GM23338 (cell line): ENCODE measurements around the gene CD99L2. TPM values are rescaled to one million over a fixed set of nuclear protein-coding genes. Genes with fewer than 3 reads are reported as not detected.

Experiments
- ATAC-seq: fragments of 200-7000 bp; cut with Tn5 transposase; 3 replicates; pipeline ENCODE4 v1.9.1; 2020
- DNase-seq: peaks from one replicate; pipeline ENCODE4 v3.0.0-alpha.2; 2015; ENCODE audit warnings: low spot score
- H2AFZ ChIP-seq: fragments of 200-600 bp; sonication (generic); 2 replicates; pipeline ENCODE4 v1.8.0; 2016; ENCODE audit warnings: antibody characterized with exemption, mild to moderate bottlenecking, moderate library complexity
- H3F3A ChIP-seq: fragments of 200-600 bp; sonication (generic); replicated peaks from 2 replicates; pipeline ENCODE4 v1.8.0; 2017; ENCODE audit warnings: antibody characterized with exemption, mixed run types, low read depth
- H3K27ac ChIP-seq: fragments of 200-600 bp; sonication (generic); 2 replicates; pipeline ENCODE4 v1.6.1; 2016; ENCODE audit warnings: low read depth
- H3K27me3 ChIP-seq: fragments of 200-600 bp; sonication (generic); 2 replicates; pipeline ENCODE4 v1.8.0; 2016; ENCODE audit warnings: mild to moderate bottlenecking, mixed run types, moderate library complexity; ENCODE audit not compliant: insufficient read depth
- H3K36me3 ChIP-seq: fragments of 200-600 bp; sonication (generic); 2 replicates; pipeline ENCODE4 v1.8.0; 2016; ENCODE audit warnings: mild to moderate bottlenecking; ENCODE audit not compliant: insufficient read depth
- H3K4me1 ChIP-seq: fragments of 200-600 bp; sonication (generic); 2 replicates; pipeline ENCODE4 v1.8.0; 2016; ENCODE audit warnings: mild to moderate bottlenecking, moderate library complexity; ENCODE audit not compliant: insufficient read depth
- H3K4me2 ChIP-seq: fragments of 200-600 bp; sonication (generic); 2 replicates; pipeline ENCODE4 v1.7.1; 2017; ENCODE audit warnings: mixed run types
- H3K4me3 ChIP-seq: fragments of 200-600 bp; sonication (generic); 2 replicates; pipeline ENCODE4 v1.6.1; 2016; ENCODE audit warnings: mixed run types
- H3K79me2 ChIP-seq: fragments of 200-600 bp; sonication (generic); replicated peaks from 2 replicates; pipeline ENCODE4 v1.8.0; 2017; ENCODE audit warnings: mild to moderate bottlenecking; ENCODE audit not compliant: insufficient read depth
- H3K9me2 ChIP-seq: fragments of 200-600 bp; sonication (generic); 2 replicates; pipeline ENCODE4 v1.8.0; 2017; ENCODE audit not compliant: insufficient read depth
- H4K20me1 ChIP-seq: fragments of 200-600 bp; sonication (generic); replicated peaks from 2 replicates; pipeline ENCODE4 v1.8.0; 2017; ENCODE audit warnings: mild to moderate bottlenecking; ENCODE audit not compliant: insufficient read depth
- H3K27ac Mint-ChIP-seq: 2 replicates; pipeline ENCODE4 v1.8.0; 2020; ENCODE audit warnings: inconsistent platforms, mild to moderate bottlenecking, moderate library complexity, mixed read lengths
- H3K27me3 Mint-ChIP-seq: 3 replicates; pipeline ENCODE4 v1.8.0; 2022; ENCODE audit warnings: low read depth, mild to moderate bottlenecking, moderate library complexity, mixed read lengths, inconsistent platforms; ENCODE audit not compliant: insufficient read depth, poor library complexity
- H3K36me3 Mint-ChIP-seq: 3 replicates; pipeline ENCODE4 v1.8.0; 2021; ENCODE audit warnings: low read depth, mild to moderate bottlenecking, inconsistent platforms, moderate library complexity, mixed read lengths
- H3K4me1 Mint-ChIP-seq: 3 replicates; pipeline ENCODE4 v1.8.0; 2020; ENCODE audit warnings: mild to moderate bottlenecking, inconsistent platforms, mixed read lengths
- H3K4me3 Mint-ChIP-seq: 3 replicates; pipeline ENCODE4 v1.8.0; 2021; ENCODE audit warnings: moderate library complexity, mild to moderate bottlenecking, inconsistent platforms, mixed read lengths
- H3K9me3 Mint-ChIP-seq: 3 replicates; pipeline ENCODE4 v1.8.0; 2020; ENCODE audit warnings: moderate library complexity, mild to moderate bottlenecking, inconsistent platforms, mixed read lengths
- CREB1 ChIP-seq: fragments of 250-450 bp; sonication (Bioruptor Pico); IDR thresholded peaks from 2 replicates; pipeline ENCODE4 v1.5.0; 2020; ENCODE audit warnings: low read depth, mild to moderate bottlenecking, moderate library complexity
- EZH2 ChIP-seq: fragments of 200-600 bp; sonication (generic); IDR thresholded peaks from one replicate; pipeline ENCODE4 v1.8.0; 2017; ENCODE audit warnings: antibody characterized with exemption, mild to moderate bottlenecking, low read depth; ENCODE audit not compliant: unreplicated experiment
- EZH2phosphoT487 ChIP-seq: fragments of 200-600 bp; sonication (generic); IDR thresholded peaks from one replicate; pipeline ENCODE4 v1.8.1; 2018; ENCODE audit warnings: antibody characterized with exemption; ENCODE audit not compliant: unreplicated experiment
- JUNB ChIP-seq: IDR thresholded peaks from one replicate; pipeline ENCODE4 v1.6.1; 2016; ENCODE audit warnings: antibody characterized with exemption; ENCODE audit not compliant: unreplicated experiment
- NANOG ChIP-seq: IDR thresholded peaks from 2 replicates; pipeline ENCODE4 v1.6.1; 2016; ENCODE audit warnings: antibody characterized with exemption, borderline replicate concordance
- POLR2AphosphoS5 ChIP-seq: IDR thresholded peaks from 2 replicates; pipeline ENCODE4 v1.6.1; 2016; ENCODE audit warnings: antibody characterized with exemption, low read depth
- STAT1 ChIP-seq: IDR thresholded peaks from one replicate; pipeline ENCODE4 v1.6.1; 2016; ENCODE audit warnings: antibody characterized with exemption; ENCODE audit not compliant: unreplicated experiment
- ZNF114 ChIP-seq: fragments of 250-450 bp; sonication (Bioruptor Pico); IDR thresholded peaks from 2 replicates; pipeline ENCODE4 v1.5.0; 2020; ENCODE audit warnings: mild to moderate bottlenecking, moderate library complexity
- ZNF331 ChIP-seq: fragments of 250-450 bp; sonication (Bioruptor Pico); IDR thresholded peaks from 2 replicates; pipeline ENCODE4 v1.5.0; 2020; ENCODE audit warnings: low read depth, mild to moderate bottlenecking, moderate library complexity
- polyA plus RNA-seq: library from polyadenylated mRNA; unstranded; fragments of >200 nt; fragmentation: Nextera tagmentation; extraction: Ambion mirVana; gene quantifications from 2 replicates; pipeline ENCODE4 v1.2.1, GENCODE V29; 2016
- total RNA-seq: library from RNA; depleted of rRNA; stranded (reverse); fragments of >200 nt; shearing (Covaris generic); gene quantifications from 2 replicates; pipeline ENCODE4 v1.2.3, GENCODE V29; 2014
- TF ChIP-seq, protein P1 (sequence below): IDR thresholded peaks from one replicate; pipeline ENCODE4 v1.6.1; 2018; ENCODE audit warnings: antibody characterized with exemption; ENCODE audit not compliant: unreplicated experiment
- TF ChIP-seq, protein P2 (sequence below), 2 experiments: fragments of 200-600 bp in 1 of 2; sonication (generic) in 1 of 2; conservative IDR thresholded peaks; 2 replicates each; pipeline versions ENCODE4 v1.5.1 to v1.6.1; 2016 to 2017; ENCODE audit warnings: antibody characterized with exemption in 2 of 2, low read depth in 2 of 2, mild to moderate bottlenecking in 2 of 2, moderate library complexity in 1 of 2
- TF ChIP-seq, protein P3 (sequence below): IDR thresholded peaks from 2 replicates; pipeline ENCODE4 v1.6.1; 2016; ENCODE audit warnings: antibody characterized with exemption
- TF ChIP-seq, protein P4 (sequence below): fragments of 250-450 bp; sonication (Bioruptor Pico); IDR thresholded peaks from 2 replicates; pipeline ENCODE4 v1.5.0; 2020; ENCODE audit warnings: mild to moderate bottlenecking, moderate library complexity

Gene CD99L2
- total and polyA plus RNA-seq, 2 experiments from 2014 or later, result 2.6 to 6.4 TPM

DNA sequence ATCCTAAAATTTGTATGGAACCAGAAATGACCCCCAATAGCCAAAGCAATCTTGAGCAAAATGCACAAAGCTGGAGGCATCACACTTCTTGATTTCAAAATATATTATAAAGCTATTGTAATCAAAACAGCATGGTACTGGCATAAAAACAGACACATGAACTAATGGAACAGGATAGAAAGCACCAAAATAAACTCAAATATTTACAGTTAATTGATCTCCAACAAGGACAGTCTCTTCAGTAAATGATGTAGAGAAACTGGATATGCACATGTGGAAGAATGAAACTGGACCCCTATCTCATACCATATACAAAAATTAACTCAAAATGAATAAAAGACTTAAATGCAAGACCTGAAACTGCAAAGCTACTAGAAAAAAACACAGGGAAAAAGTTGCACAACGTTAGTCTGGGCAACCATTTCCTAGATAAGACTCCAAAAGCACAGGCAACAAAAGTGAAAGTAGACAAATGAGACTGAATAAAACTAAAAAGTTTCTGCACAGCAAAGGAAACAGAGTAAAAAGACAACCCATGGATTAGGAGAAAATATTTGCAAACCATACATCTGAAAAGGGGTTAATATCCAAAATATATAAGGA is 64.9 kb downstream of the CD99L2 start:
- TF ChIP-seq NANOG (no peak), ZNF114 (no peak), POLR2AphosphoS5 (no peak), STAT1 (no peak), EZH2phosphoT487 (no peak), JUNB (no peak), CREB1 (CRISPR knock-in tag) (no peak), ZNF331 (CRISPR knock-in tag) (no peak), EZH2 (no peak)
- TF ChIP-seq, protein P1, sequence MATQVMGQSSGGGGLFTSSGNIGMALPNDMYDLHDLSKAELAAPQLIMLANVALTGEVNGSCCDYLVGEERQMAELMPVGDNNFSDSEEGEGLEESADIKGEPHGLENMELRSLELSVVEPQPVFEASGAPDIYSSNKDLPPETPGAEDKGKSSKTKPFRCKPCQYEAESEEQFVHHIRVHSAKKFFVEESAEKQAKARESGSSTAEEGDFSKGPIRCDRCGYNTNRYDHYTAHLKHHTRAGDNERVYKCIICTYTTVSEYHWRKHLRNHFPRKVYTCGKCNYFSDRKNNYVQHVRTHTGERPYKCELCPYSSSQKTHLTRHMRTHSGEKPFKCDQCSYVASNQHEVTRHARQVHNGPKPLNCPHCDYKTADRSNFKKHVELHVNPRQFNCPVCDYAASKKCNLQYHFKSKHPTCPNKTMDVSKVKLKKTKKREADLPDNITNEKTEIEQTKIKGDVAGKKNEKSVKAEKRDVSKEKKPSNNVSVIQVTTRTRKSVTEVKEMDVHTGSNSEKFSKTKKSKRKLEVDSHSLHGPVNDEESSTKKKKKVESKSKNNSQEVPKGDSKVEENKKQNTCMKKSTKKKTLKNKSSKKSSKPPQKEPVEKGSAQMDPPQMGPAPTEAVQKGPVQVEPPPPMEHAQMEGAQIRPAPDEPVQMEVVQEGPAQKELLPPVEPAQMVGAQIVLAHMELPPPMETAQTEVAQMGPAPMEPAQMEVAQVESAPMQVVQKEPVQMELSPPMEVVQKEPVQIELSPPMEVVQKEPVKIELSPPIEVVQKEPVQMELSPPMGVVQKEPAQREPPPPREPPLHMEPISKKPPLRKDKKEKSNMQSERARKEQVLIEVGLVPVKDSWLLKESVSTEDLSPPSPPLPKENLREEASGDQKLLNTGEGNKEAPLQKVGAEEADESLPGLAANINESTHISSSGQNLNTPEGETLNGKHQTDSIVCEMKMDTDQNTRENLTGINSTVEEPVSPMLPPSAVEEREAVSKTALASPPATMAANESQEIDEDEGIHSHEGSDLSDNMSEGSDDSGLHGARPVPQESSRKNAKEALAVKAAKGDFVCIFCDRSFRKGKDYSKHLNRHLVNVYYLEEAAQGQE, result no peak
- TF ChIP-seq, protein P2, sequence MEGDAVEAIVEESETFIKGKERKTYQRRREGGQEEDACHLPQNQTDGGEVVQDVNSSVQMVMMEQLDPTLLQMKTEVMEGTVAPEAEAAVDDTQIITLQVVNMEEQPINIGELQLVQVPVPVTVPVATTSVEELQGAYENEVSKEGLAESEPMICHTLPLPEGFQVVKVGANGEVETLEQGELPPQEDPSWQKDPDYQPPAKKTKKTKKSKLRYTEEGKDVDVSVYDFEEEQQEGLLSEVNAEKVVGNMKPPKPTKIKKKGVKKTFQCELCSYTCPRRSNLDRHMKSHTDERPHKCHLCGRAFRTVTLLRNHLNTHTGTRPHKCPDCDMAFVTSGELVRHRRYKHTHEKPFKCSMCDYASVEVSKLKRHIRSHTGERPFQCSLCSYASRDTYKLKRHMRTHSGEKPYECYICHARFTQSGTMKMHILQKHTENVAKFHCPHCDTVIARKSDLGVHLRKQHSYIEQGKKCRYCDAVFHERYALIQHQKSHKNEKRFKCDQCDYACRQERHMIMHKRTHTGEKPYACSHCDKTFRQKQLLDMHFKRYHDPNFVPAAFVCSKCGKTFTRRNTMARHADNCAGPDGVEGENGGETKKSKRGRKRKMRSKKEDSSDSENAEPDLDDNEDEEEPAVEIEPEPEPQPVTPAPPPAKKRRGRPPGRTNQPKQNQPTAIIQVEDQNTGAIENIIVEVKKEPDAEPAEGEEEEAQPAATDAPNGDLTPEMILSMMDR (conservative IDR thresholded peaks at IDR 0.05; ENCODE audit: low read depth in 2 of 2), result no peak
- TF ChIP-seq, protein P3, sequence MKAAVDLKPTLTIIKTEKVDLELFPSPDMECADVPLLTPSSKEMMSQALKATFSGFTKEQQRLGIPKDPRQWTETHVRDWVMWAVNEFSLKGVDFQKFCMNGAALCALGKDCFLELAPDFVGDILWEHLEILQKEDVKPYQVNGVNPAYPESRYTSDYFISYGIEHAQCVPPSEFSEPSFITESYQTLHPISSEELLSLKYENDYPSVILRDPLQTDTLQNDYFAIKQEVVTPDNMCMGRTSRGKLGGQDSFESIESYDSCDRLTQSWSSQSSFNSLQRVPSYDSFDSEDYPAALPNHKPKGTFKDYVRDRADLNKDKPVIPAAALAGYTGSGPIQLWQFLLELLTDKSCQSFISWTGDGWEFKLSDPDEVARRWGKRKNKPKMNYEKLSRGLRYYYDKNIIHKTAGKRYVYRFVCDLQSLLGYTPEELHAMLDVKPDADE, result no peak
- TF ChIP-seq, protein P4, sequence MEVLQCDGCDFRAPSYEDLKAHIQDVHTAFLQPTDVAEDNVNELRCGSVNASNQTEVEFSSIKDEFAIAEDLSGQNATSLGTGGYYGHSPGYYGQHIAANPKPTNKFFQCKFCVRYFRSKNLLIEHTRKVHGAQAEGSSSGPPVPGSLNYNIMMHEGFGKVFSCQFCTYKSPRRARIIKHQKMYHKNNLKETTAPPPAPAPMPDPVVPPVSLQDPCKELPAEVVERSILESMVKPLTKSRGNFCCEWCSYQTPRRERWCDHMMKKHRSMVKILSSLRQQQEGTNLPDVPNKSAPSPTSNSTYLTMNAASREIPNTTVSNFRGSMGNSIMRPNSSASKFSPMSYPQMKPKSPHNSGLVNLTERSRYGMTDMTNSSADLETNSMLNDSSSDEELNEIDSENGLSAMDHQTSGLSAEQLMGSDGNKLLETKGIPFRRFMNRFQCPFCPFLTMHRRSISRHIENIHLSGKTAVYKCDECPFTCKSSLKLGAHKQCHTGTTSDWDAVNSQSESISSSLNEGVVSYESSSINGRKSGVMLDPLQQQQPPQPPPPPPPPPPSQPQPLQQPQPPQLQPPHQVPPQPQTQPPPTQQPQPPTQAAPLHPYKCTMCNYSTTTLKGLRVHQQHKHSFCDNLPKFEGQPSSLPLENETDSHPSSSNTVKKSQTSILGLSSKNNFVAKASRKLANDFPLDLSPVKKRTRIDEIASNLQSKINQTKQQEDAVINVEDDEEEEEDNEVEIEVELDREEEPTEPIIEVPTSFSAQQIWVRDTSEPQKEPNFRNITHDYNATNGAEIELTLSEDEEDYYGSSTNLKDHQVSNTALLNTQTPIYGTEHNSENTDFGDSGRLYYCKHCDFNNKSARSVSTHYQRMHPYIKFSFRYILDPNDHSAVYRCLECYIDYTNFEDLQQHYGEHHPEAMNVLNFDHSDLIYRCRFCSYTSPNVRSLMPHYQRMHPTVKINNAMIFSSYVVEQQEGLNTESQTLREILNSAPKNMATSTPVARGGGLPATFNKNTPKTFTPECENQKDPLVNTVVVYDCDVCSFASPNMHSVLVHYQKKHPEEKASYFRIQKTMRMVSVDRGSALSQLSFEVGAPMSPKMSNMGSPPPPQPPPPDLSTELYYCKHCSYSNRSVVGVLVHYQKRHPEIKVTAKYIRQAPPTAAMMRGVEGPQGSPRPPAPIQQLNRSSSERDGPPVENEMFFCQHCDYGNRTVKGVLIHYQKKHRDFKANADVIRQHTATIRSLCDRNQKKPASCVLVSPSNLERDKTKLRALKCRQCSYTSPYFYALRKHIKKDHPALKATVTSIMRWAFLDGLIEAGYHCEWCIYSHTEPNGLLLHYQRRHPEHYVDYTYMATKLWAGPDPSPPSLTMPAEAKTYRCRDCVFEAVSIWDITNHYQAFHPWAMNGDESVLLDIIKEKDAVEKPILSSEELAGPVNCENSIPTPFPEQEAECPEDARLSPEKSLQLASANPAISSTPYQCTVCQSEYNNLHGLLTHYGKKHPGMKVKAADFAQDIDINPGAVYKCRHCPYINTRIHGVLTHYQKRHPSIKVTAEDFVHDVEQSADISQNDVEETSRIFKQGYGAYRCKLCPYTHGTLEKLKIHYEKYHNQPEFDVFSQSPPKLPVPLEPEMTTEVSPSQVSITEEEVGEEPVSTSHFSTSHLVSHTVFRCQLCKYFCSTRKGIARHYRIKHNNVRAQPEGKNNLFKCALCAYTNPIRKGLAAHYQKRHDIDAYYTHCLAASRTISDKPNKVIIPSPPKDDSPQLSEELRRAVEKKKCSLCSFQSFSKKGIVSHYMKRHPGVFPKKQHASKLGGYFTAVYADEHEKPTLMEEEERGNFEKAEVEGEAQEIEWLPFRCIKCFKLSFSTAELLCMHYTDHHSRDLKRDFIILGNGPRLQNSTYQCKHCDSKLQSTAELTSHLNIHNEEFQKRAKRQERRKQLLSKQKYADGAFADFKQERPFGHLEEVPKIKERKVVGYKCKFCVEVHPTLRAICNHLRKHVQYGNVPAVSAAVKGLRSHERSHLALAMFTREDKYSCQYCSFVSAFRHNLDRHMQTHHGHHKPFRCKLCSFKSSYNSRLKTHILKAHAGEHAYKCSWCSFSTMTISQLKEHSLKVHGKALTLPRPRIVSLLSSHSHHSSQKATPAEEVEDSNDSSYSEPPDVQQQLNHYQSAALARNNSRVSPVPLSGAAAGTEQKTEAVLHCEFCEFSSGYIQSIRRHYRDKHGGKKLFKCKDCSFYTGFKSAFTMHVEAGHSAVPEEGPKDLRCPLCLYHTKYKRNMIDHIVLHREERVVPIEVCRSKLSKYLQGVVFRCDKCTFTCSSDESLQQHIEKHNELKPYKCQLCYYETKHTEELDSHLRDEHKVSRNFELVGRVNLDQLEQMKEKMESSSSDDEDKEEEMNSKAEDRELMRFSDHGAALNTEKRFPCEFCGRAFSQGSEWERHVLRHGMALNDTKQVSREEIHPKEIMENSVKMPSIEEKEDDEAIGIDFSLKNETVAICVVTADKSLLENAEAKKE, result no peak
- Mint-ChIP-seq H3K36me3 (peaks cover 11% of the 10 kb centered on the region; the same call in 2 of the 3 replicates), H3K9me3 (peaks cover 7% of the 10 kb centered on the region; the same call in 2 of the 3 replicates), H3K27me3 (peaks cover 2% of the 10 kb centered on the region), H3K4me1 (no peaks in the 10 kb centered on the region), H3K27ac (no peak overlapping the region), H3K4me3 (no peak overlapping the region)
- 0 out of 2 replicates have a peak, but pooled peaks cover 11% of the 10 kb centered on the region for H3K79me2 ChIP-seq
- DNase-seq, result no peak
- H4K20me1 ChIP-seq, result no peaks in the 10 kb centered on the region
- no peak overlapping the region for H3K4me2 ChIP-seq
- no peaks in the 10 kb centered on the region for H3K4me1 ChIP-seq
- no peaks in the 10 kb centered on the region for H3F3A ChIP-seq
- ATAC-seq, result no peak
- no peaks in the 10 kb centered on the region for H3K27me3 ChIP-seq
- no peak overlapping the region for H3K4me3 ChIP-seq
- H3K9me2 ChIP-seq, result no peaks in the 10 kb centered on the region
- H2AFZ ChIP-seq, result no peak overlapping the region
- no peak overlapping the region for H3K27ac ChIP-seq
- H3K36me3 ChIP-seq, result no peaks in the 10 kb centered on the region
